Heart left ventricle (tissue), 16 donors: Measurements from ENCODE around the gene SLC25A26. TPM values are rescaled to one million over a fixed set of nuclear protein-coding genes. Genes with fewer than 3 reads are reported as not detected.
A peak's percentile ranks its signal among the peaks of the same experiment; 100 is the strongest.

ENCODE experiments used
- ATAC-seq, 4 donors: fragments of 200-7000 bp; cut with Tn5 transposase; one replicate each; pipeline ENCODE4 v1.9.1; 2020 to 2022; ENCODE audit warnings: moderate library complexity in 4 of 4, mild to moderate bottlenecking in 3 of 4, moderate number of reproducible peaks in 1 of 4
- DNase-seq, 5 donors: peaks; one replicate each; pipeline ENCODE4 v3.0.0-alpha.2; 2020
- H3K27ac ChIP-seq, 12 donors: fragments of 200-600 bp; sonication (generic) in 4 of 12; one replicate each; pipeline versions ENCODE4 v1.5.0 to v1.8.0; 2016 to 2022; ENCODE audit warnings: mild to moderate bottlenecking in 2 of 12
- H3K27me3 ChIP-seq, 9 donors: fragments of 200-600 bp; sonication (generic) in 2 of 9; one replicate each; pipeline versions ENCODE4 v1.5.1 to v1.8.0; 2016 to 2022; ENCODE audit warnings: mild to moderate bottlenecking in 3 of 9
- H3K36me3 ChIP-seq, 9 donors: fragments of 200-600 bp; sonication (generic) in 2 of 9; one replicate each; pipeline versions ENCODE4 v1.5.0 to v1.8.0; 2018 to 2022; ENCODE audit warnings: mild to moderate bottlenecking in 2 of 9
- H3K4me1 ChIP-seq, 12 donors: fragments of 200-600 bp; sonication (generic) in 4 of 12; one replicate each; pipeline versions ENCODE4 v1.5.0 to v1.8.0; 2016 to 2022; ENCODE audit warnings: mild to moderate bottlenecking in 3 of 12
- H3K4me3 ChIP-seq, 12 donors: fragments of 200-600 bp; sonication (generic) in 4 of 12; one replicate each; pipeline versions ENCODE4 v1.5.0 to v1.8.0; 2017 to 2022; ENCODE audit warnings: mild to moderate bottlenecking in 9 of 12, moderate library complexity in 4 of 12
- H3K9me3 ChIP-seq, 12 donors: fragments of 200-600 bp; sonication (generic) in 4 of 12; one replicate each; pipeline versions ENCODE4 v1.5.0 to v1.8.0; 2016 to 2022; ENCODE audit warnings: mild to moderate bottlenecking in 1 of 12
- CTCF ChIP-seq, 12 donors: fragments of 200-600 bp; sonication (generic) in 4 of 12; IDR thresholded peaks; one replicate each; pipeline versions ENCODE4 v1.5.0 to v1.8.0; 2018 to 2022; ENCODE audit warnings: antibody characterized with exemption in 12 of 12, mild to moderate bottlenecking in 5 of 12
- POLR2A ChIP-seq, 2 donors: fragments of 450-650 bp; IDR thresholded peaks; one replicate each; pipeline ENCODE4 v1.6.1; 2017; ENCODE audit warnings: antibody characterized with exemption in 2 of 2, mild to moderate bottlenecking in 2 of 2, moderate library complexity in 2 of 2
- WGBS, 4 donors: extraction: QIAGEN DNeasy Blood & Tissue Kit in 2 of 4; methylation state at CpG; one replicate each; pipeline versions ENCODE4 v1.1.5 to v1.1.7; 2013 to 2018; 5-methylcytosine and 5-hydroxymethylcytosine counted together
- intact Hi-C, 10 donors: fragments of 100-400 bp; cut with DNase I; formaldehyde crosslinking; loops; one replicate each; pipeline versions ENCODE4 v1.11.1 to v1.14.2; 2022
- polyA plus RNA-seq, 2 donors: library from polyadenylated mRNA; stranded (reverse); fragments of 200-250 nt; gene quantifications; one replicate each; pipeline ENCODE4 v1.2.3, GENCODE V29; 2013
- total RNA-seq, 9 donors: library from RNA; depleted of rRNA in 2 of 9; stranded (reverse); fragments of >200 nt in 2 of 9; fragmentation: NEBNext Ultra II Directional in 3 of 9; extraction: Animal tissue kit (Norgen Biotek cat#: 25700) in 3 of 9; gene quantifications; one replicate each; pipeline versions ENCODE4 v1.1.0 to v1.2.4, GENCODE V29; 2016 to 2023
- donor health status: ischemic (EF 13 %, LVEDD 7.1; RV severe dilation, severe dysfunction).
- donor health status: healthy with polysubstance abuse.
- donor health status: DM: no; HTN: yes; CAD: no.
- donor health status: DM: no; HTN: no; CAD: no.
- donor health status: ischemic (EF 25% LVEDD 6.9; RV normal size, moderate dysfunction).
- donor health status: ischemic (EF 25% LVEDD 5.7; RV mildly dilated, moderate dysfunction).
- donor health status: healthy.
- donor health status: DM: yes; HTN: yes; CAD: no.
- donor health status: ischemic (EF 35%, LVEDD 5.7; RV mildly dilated, moderate dysfunction).
- donor health status: nonischemic (EF 11% LVEDD 7.7; RV severe dilation, severe dysfunction).
- donor health status: DM: yes; HTN: yes; CAD: no.
- donor health status: PGD.
- donor health status: ischemic (EF 29% LVEDD 5.4; RV normal size, mild dysfunction).
- donor health status: nonischemic (EF 23%, LVEDD 6.1; RV moderate dilation, normal function).

SLC25A26 gene
- total and polyA plus RNA-seq, 11 donors = 20.0 to 42.2 (median 25.4) TPM

GRCh38 chr3:66363148-66363547 lies 142.3 kb downstream of the SLC25A26 start:
- ATAC-seq = no peak
- no peaks in the 10 kb centered on the region for H3K36me3 ChIP-seq
- TF ChIP-seq POLR2A (IDR thresholded peaks at IDR 0.05) (no peak), CTCF (IDR thresholded peaks at IDR 0.05) (no peak)
- peaks cover 0 to 59% (median 17%) of the 10 kb centered on the region in 12 donors for H3K4me1 ChIP-seq
- no peaks in the 10 kb centered on the region for H3K9me3 ChIP-seq
- H3K4me3 ChIP-seq = no peak overlapping the region
- peak overlapping the region in 10 of 12 donors; percentile 5 to 69 (median 42) for H3K27ac ChIP-seq
- WGBS, 4 donors = 76 to 83% (median 80%) methylated on average over 6 of the region's 6 CpGs
- H3K27me3 ChIP-seq = no peaks in the 10 kb centered on the region
- DNase-seq = no peak
- intact Hi-C loops = no loop called here

GRCh38 chr3:66365080-66365479 lies 144.3 kb downstream of the SLC25A26 start:
- no peaks in the 10 kb centered on the region for H3K36me3 ChIP-seq
- 40 to 59% (median 50%) methylated on average over 5 of the region's 5 CpGs for WGBS, 4 donors
- peaks cover 0 to 61% (median 19%) of the 10 kb centered on the region in 12 donors for H3K4me1 ChIP-seq
- no peaks in the 10 kb centered on the region for H3K9me3 ChIP-seq
- no peaks in the 10 kb centered on the region for H3K27me3 ChIP-seq
- peak overlapping the region in 8 of 12 donors; percentile 25 to 76 (median 52) for H3K27ac ChIP-seq
- H3K4me3 ChIP-seq = no peak overlapping the region
- intact Hi-C loops = no loop called here
- DNase-seq (no peak), ATAC-seq (peak in 1 of 4 donors; percentile 27)
- TF ChIP-seq CTCF (IDR thresholded peaks at IDR 0.05) (no peak), POLR2A (IDR thresholded peaks at IDR 0.05) (no peak)

- H3K4me3 ChIP-seq = no peak overlapping the region
- DNase-seq (no peak), ATAC-seq (no peak)
- H3K36me3 ChIP-seq = peaks cover 0 to 6% (median 0%) of the 10 kb centered on the region in 9 donors
- intact Hi-C loops = no loop called here
- peak overlapping the region in 4 of 12 donors; percentile 10 to 62 (median 45) for H3K27ac ChIP-seq
- WGBS, 4 donors = 84 to 93% (median 89%) methylated on average over 7 of the region's 7 CpGs
- no peaks in the 10 kb centered on the region for H3K27me3 ChIP-seq
- TF ChIP-seq CTCF (IDR thresholded peaks at IDR 0.05) = no peak
- no peak for TF ChIP-seq POLR2A (IDR thresholded peaks at IDR 0.05)
- H3K9me3 ChIP-seq = no peaks in the 10 kb centered on the region
- H3K4me1 ChIP-seq = peaks cover 0 to 69% (median 22%) of the 10 kb centered on the region in 12 donors
Measured at GRCh38 chr3:66366747-66367146, 145.9 kb downstream of the SLC25A26 start.

GRCh38 chr3:66367979-66368378 lies 147.2 kb downstream of the SLC25A26 start:
- H3K4me1 ChIP-seq = peaks cover 0 to 68% (median 21%) of the 10 kb centered on the region in 12 donors
- WGBS, 4 donors = 57 to 63% (median 62%) methylated on average over 3 of the region's 3 CpGs
- H3K9me3 ChIP-seq = no peaks in the 10 kb centered on the region
- peaks cover 0 to 6% (median 0%) of the 10 kb centered on the region in 9 donors for H3K36me3 ChIP-seq
- TF ChIP-seq CTCF (IDR thresholded peaks at IDR 0.05) (no peak), POLR2A (IDR thresholded peaks at IDR 0.05) (no peak)
- no peaks in the 10 kb centered on the region for H3K27me3 ChIP-seq
- H3K4me3 ChIP-seq = no peak overlapping the region
- peak overlapping the region in 8 of 12 donors; percentile 0 to 65 (median 32) for H3K27ac ChIP-seq
- intact Hi-C loops = no loop called here
- DNase-seq (no peak), ATAC-seq (no peak)
